ENCODE data around the gene GALNT18.

GALNT18 gene

DNA sequence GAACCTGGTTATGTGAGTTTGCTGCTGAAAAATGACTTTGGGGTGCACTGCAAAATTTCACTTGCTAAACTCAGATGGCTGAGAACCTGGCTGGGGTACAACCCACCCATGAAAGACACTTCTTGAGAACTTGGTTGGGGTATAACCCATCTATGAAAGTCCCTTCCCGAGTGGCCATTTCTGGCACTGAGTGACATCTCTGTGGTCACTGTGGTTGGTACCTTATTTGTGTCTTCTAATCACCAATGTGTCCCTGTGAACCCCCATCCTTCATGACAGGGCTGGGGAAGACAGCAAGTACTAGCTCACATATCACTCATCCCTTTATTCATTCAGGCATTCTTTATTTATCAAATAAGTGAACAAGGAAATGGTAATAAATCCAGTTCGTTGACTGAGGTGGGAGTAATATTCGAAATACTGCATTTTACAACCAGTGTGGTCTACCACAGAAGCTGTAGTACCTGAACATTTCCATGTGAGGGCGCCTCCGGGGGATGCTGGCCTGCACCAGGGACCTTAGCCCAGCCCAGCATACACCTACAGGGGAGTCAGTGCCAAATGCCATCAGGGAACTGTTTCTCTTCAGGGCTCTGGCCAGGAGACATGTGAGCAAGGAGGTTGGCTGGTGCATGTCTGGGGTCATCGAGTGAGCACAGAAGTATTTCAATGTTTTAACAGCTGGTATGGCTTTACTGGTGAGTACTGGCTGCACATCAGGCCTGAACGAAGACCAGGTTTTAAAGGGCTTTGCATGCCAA is 390.8 kb downstream of the GALNT18 start:
- DNase-seq (ENCODE audit: low spot score): no peak

DNA sequence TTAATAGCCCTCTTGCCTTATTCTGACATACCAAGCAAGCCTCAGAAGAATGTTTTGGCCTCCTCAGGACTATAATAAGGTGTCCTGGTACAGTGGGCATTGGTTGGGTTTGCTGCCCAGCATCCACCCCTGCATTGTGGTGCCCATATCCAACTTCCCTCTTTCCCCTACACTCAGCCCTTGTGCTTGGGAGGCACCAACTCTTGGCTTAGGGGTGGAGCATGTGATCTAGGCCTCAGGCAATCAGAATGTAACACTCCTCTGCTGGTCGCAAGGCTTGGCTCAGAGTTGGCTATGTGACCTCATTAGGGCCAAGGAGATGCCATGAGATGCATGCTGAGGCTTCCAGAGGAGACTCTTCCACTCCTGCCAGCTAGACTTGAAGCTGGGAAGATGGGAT is 391.7 kb downstream of the GALNT18 start:
- no peak for DNase-seq (ENCODE audit: low spot score)

DNA sequence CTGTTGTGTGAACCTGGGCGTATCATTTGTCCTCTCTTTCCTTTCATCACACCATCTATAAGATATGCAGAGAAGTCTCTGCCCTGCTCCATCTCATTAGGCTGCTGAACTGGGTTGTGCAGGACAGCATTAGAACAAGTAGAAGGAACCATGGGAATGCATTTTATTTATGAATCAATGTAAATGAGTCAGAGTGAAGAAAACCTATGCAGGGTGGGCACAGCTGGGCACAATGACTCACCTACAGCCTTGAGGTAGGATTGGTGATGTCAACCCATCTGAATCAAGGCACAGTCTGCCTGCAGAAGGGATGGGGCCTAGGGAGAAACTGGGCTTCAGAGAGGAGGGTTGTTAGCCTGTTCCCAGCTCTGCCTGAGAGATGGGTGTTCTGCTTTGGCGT is 392.2 kb downstream of the GALNT18 start:
- DNase-seq (ENCODE audit: low spot score): no peak

GRCh38 chr11:11227296-11228085 is 394.3 kb downstream of the GALNT18 start:
- DNase-seq (ENCODE audit: low spot score): no peak
